K562 (cell line): ENCODE measurements around the gene OR2B2.

Source experiments
- ASH1L ChIP-seq: fragments of 450-650 bp; IDR thresholded peaks from 2 replicates; pipeline ENCODE4 v1.6.1; 2018; ENCODE audit warnings: borderline replicate concordance, mild to moderate bottlenecking, low read depth; ENCODE audit not compliant: partially characterized antibody
- CEBPB ChIP-seq: fragments of 450-650 bp; IDR thresholded peaks from 2 replicates; pipeline ENCODE4 v1.6.1; 2016; ENCODE audit warnings: missing genetic modification characterization, missing compliant biosample characterization
- CREB1 ChIP-seq, 2 experiments: sonication (generic) in 1 of 2; formaldehyde crosslinking in 1 of 2; IDR thresholded peaks; 2 replicates each; pipeline versions ENCODE4 v1.6.1 to v1.8.0; 2012 to 2022; ENCODE audit warnings: inconsistent platforms in 1 of 2, mild to moderate bottlenecking in 1 of 2, missing genetic modification reagents in 1 of 2, moderate library complexity in 1 of 2
- GABPA ChIP-seq: fragments of 200-800 bp; sonication (Bioruptor generic); conservative IDR thresholded peaks from 2 replicates; pipeline ENCODE4 v1.6.1; 2016; ENCODE audit warnings: low read depth, missing genetic modification characterization, missing compliant biosample characterization
- HEY1 ChIP-seq: fragments of 250-450 bp; sonication (Bioruptor Pico); IDR thresholded peaks from 2 replicates; pipeline ENCODE4 v1.5.0; 2020; ENCODE audit warnings: mild to moderate bottlenecking, moderate library complexity, borderline replicate concordance
- HNRNPL ChIP-seq: fragments of 200-400 bp; formaldehyde crosslinking; IDR thresholded peaks from 2 replicates; pipeline ENCODE4 v1.6.1; 2017; ENCODE audit warnings: low read depth, mild to moderate bottlenecking, low read length
- PTRF ChIP-seq: fragments of 450-650 bp; IDR thresholded peaks from 2 replicates; pipeline ENCODE4 v1.6.1; 2016; ENCODE audit warnings: mild to moderate bottlenecking, missing genetic modification characterization, missing compliant biosample characterization
- SMARCE1 ChIP-seq: fragments of 450-650 bp; IDR thresholded peaks from 2 replicates; pipeline ENCODE4 v1.7.1; 2016; ENCODE audit warnings: mild to moderate bottlenecking
- TBP ChIP-seq: optimal IDR thresholded peaks from 2 replicates; pipeline ENCODE3; 2011; ENCODE audit warnings: low read depth, low read length, improper control_type of control experiment
- TCF7 ChIP-seq: sonication (generic); IDR thresholded peaks from 2 replicates; pipeline ENCODE4 v1.6.1; 2016; ENCODE audit warnings: antibody characterized with exemption, borderline replicate concordance
- ZNF57 ChIP-seq: fragments of 450-650 bp; formaldehyde crosslinking; IDR thresholded peaks from 2 replicates; pipeline ENCODE4 v1.4.0; 2020; ENCODE audit warnings: mild to moderate bottlenecking, moderate library complexity
- TF ChIP-seq, protein P1 (sequence below): fragments of 450-650 bp; IDR thresholded peaks from 2 replicates; pipeline ENCODE4 v1.6.1; 2017; ENCODE audit warnings: antibody characterized with exemption, mild to moderate bottlenecking
- TF ChIP-seq, protein P2 (sequence below), 2 experiments: fragments of 450-650 bp in 1 of 2; sonication (generic) in 1 of 2; formaldehyde crosslinking in 1 of 2; IDR thresholded peaks; 2 replicates each; pipeline versions ENCODE4 v1.7.1 to v1.9.0; 2016 to 2022; ENCODE audit warnings: inconsistent platforms in 1 of 2, mild to moderate bottlenecking in 1 of 2, missing genetic modification reagents in 1 of 2
- TF ChIP-seq, protein P3 (sequence below), 3 experiments: IDR thresholded peaks in 2 of 3; conservative IDR thresholded peaks in 1 of 3; 2 replicates each; pipeline ENCODE4 v1.5.1; 2011 to 2012; ENCODE audit warnings: low read length in 3 of 3, mild to moderate bottlenecking in 3 of 3, control low read depth in 2 of 3, improper control_type of control experiment in 1 of 3, inconsistent platforms in 1 of 3, low read depth in 1 of 3, mixed read lengths in 1 of 3, moderate library complexity in 1 of 3; ENCODE audit not compliant: insufficient read depth in 2 of 3

DNA sequence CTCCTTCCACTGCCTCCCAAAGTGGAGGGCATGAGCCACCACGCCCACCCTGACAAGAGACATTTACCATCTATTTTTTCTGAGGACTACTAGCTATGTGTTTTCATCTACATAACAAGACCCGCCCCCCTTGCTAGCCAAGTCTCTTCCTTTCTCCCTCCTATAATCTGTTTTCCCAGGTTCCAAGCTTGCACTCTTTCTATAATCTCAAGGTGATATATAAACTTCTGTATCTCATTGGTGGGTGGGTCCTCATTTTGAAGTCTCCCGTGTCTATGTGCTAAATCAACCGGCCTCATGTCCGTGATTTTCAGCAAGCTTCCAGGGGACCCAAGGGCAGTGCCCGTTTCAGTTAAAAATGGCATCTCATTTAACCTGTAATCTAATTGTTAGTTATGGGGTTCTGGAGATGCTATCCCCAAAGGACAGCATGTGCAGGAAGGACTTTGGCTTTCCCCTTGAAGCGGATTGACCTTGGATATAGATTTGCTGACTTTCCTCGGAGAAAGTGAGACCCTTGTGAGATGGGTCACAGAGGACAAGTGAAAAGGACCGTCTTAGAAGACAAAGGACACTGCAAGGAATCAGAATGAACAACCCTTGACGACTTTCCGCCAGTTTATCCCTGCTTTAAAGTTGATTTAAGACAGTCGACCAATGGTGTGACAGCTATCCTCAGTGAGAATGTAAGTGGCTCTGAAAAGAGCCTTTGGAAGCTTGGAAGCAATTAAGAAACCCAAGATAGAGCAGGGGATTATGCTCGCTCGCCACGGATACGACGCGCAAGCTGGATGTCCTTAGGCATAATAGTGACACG, 22.4 kb downstream of the OR2B2 start:
- TF ChIP-seq PTRF (tag): no peak
- TF ChIP-seq HNRNPL: no peak
- TF ChIP-seq, protein P1, sequence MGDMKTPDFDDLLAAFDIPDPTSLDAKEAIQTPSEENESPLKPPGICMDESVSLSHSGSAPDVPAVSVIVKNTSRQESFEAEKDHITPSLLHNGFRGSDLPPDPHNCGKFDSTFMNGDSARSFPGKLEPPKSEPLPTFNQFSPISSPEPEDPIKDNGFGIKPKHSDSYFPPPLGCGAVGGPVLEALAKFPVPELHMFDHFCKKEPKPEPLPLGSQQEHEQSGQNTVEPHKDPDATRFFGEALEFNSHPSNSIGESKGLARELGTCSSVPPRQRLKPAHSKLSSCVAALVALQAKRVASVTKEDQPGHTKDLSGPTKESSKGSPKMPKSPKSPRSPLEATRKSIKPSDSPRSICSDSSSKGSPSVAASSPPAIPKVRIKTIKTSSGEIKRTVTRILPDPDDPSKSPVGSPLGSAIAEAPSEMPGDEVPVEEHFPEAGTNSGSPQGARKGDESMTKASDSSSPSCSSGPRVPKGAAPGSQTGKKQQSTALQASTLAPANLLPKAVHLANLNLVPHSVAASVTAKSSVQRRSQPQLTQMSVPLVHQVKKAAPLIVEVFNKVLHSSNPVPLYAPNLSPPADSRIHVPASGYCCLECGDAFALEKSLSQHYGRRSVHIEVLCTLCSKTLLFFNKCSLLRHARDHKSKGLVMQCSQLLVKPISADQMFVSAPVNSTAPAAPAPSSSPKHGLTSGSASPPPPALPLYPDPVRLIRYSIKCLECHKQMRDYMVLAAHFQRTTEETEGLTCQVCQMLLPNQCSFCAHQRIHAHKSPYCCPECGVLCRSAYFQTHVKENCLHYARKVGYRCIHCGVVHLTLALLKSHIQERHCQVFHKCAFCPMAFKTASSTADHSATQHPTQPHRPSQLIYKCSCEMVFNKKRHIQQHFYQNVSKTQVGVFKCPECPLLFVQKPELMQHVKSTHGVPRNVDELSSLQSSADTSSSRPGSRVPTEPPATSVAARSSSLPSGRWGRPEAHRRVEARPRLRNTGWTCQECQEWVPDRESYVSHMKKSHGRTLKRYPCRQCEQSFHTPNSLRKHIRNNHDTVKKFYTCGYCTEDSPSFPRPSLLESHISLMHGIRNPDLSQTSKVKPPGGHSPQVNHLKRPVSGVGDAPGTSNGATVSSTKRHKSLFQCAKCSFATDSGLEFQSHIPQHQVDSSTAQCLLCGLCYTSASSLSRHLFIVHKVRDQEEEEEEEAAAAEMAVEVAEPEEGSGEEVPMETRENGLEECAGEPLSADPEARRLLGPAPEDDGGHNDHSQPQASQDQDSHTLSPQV: no peak
- no peak for TF ChIP-seq ZNF57 (CRISPR knock-in tag)
- TF ChIP-seq CEBPB (tag): peak; percentile 63
- no peak for TF ChIP-seq TBP
- TF ChIP-seq ASH1L: no peak
- TF ChIP-seq, protein P2, sequence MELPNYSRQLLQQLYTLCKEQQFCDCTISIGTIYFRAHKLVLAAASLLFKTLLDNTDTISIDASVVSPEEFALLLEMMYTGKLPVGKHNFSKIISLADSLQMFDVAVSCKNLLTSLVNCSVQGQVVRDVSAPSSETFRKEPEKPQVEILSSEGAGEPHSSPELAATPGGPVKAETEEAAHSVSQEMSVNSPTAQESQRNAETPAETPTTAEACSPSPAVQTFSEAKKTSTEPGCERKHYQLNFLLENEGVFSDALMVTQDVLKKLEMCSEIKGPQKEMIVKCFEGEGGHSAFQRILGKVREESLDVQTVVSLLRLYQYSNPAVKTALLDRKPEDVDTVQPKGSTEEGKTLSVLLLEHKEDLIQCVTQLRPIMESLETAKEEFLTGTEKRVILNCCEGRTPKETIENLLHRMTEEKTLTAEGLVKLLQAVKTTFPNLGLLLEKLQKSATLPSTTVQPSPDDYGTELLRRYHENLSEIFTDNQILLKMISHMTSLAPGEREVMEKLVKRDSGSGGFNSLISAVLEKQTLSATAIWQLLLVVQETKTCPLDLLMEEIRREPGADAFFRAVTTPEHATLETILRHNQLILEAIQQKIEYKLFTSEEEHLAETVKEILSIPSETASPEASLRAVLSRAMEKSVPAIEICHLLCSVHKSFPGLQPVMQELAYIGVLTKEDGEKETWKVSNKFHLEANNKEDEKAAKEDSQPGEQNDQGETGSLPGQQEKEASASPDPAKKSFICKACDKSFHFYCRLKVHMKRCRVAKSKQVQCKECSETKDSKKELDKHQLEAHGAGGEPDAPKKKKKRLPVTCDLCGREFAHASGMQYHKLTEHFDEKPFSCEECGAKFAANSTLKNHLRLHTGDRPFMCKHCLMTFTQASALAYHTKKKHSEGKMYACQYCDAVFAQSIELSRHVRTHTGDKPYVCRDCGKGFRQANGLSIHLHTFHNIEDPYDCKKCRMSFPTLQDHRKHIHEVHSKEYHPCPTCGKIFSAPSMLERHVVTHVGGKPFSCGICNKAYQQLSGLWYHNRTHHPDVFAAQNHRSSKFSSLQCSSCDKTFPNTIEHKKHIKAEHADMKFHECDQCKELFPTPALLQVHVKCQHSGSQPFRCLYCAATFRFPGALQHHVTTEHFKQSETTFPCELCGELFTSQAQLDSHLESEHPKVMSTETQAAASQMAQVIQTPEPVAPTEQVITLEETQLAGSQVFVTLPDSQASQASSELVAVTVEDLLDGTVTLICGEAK (IDR thresholded peaks at IDR 0.05): no peak
- TF ChIP-seq, protein P2 (CRISPR knock-in tag; IDR thresholded peaks at IDR 0.05): no peak
- no peak for TF ChIP-seq TCF7
- no peak for TF ChIP-seq CREB1 (IDR thresholded peaks at IDR 0.05)
- no peak; the same call in 1 of the 2 replicates for TF ChIP-seq CREB1 (CRISPR knock-in tag; IDR thresholded peaks at IDR 0.05)
- no peak for TF ChIP-seq HEY1 (CRISPR knock-in tag)
- TF ChIP-seq, protein P3, sequence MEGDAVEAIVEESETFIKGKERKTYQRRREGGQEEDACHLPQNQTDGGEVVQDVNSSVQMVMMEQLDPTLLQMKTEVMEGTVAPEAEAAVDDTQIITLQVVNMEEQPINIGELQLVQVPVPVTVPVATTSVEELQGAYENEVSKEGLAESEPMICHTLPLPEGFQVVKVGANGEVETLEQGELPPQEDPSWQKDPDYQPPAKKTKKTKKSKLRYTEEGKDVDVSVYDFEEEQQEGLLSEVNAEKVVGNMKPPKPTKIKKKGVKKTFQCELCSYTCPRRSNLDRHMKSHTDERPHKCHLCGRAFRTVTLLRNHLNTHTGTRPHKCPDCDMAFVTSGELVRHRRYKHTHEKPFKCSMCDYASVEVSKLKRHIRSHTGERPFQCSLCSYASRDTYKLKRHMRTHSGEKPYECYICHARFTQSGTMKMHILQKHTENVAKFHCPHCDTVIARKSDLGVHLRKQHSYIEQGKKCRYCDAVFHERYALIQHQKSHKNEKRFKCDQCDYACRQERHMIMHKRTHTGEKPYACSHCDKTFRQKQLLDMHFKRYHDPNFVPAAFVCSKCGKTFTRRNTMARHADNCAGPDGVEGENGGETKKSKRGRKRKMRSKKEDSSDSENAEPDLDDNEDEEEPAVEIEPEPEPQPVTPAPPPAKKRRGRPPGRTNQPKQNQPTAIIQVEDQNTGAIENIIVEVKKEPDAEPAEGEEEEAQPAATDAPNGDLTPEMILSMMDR (IDR thresholded peaks at IDR 0.05 in 2 of 3, conservative IDR thresholded peaks at IDR 0.05 in 1 of 3; ENCODE audit: insufficient read depth in 2 of 3, low read depth in 1 of 3, low read length in 3 of 3): no peak
- TF ChIP-seq SMARCE1: no peak
- no peak for TF ChIP-seq GABPA (tag)
